Neural progenitor cell (in vitro differentiated cells): ENCODE results near the gene WIPF2. TPM values are rescaled to one million over a fixed set of nuclear protein-coding genes. Genes with fewer than 3 reads are reported as not detected.
A peak's percentile ranks its signal among the peaks of the same experiment; 100 is the strongest.

Experiments used
- DNase-seq: peaks from one replicate; pipeline ENCODE4 v3.0.0-alpha.2; 2016; ENCODE audit warnings: low spot score
- H2AFZ ChIP-seq: fragments of 200-600 bp; sonication (generic); replicated peaks from 2 replicates; pipeline ENCODE4 v1.6.1; 2016; ENCODE audit warnings: antibody characterized with exemption
- H3F3A ChIP-seq: fragments of 200-600 bp; sonication (generic); 2 replicates; pipeline ENCODE4 v1.6.1; 2016; ENCODE audit warnings: antibody characterized with exemption, low read depth
- H3K27ac ChIP-seq: fragments of 200-600 bp; sonication (generic); 2 replicates; pipeline ENCODE4 v1.5.1; 2016; ENCODE audit warnings: mild to moderate bottlenecking
- H3K27me3 ChIP-seq: fragments of 200-600 bp; sonication (generic); 2 replicates; pipeline ENCODE4 v1.6.1; 2016; ENCODE audit warnings: mild to moderate bottlenecking, moderate library complexity
- H3K36me3 ChIP-seq: fragments of 200-600 bp; sonication (generic); 2 replicates; pipeline ENCODE4 v1.5.1; 2016
- H3K4me1 ChIP-seq: fragments of 200-600 bp; sonication (generic); 2 replicates; pipeline ENCODE4 v1.6.1; 2016; ENCODE audit warnings: mixed run types
- H3K4me2 ChIP-seq: fragments of 200-600 bp; sonication (generic); 2 replicates; pipeline ENCODE4 v1.6.1; 2016
- H3K4me3 ChIP-seq: fragments of 200-600 bp; sonication (generic); 2 replicates; pipeline ENCODE4 v1.5.1; 2016
- H3K79me2 ChIP-seq: fragments of 200-600 bp; sonication (generic); 2 replicates; pipeline ENCODE4 v1.6.1; 2016; ENCODE audit warnings: low read depth
- H3K9ac ChIP-seq: fragments of 200-600 bp; sonication (generic); 2 replicates; pipeline ENCODE4 v1.6.1; 2016
- H3K9me3 ChIP-seq: fragments of 200-600 bp; sonication (generic); 2 replicates; pipeline ENCODE4 v1.5.1; 2016; ENCODE audit warnings: low read depth
- H4K20me1 ChIP-seq: fragments of 200-600 bp; sonication (generic); 2 replicates; pipeline ENCODE4 v1.6.1; 2016; ENCODE audit warnings: low read depth
- H3K27ac Mint-ChIP-seq: 3 replicates; pipeline ENCODE4 v1.8.0; 2021; ENCODE audit warnings: mixed read lengths
- H3K27me3 Mint-ChIP-seq: 2 replicates; pipeline ENCODE4 v1.8.0; 2022; ENCODE audit warnings: low read depth, mild to moderate bottlenecking, inconsistent platforms, moderate library complexity, mixed read lengths; ENCODE audit not compliant: insufficient read depth
- H3K36me3 Mint-ChIP-seq: 3 replicates; pipeline ENCODE4 v1.8.0; 2021; ENCODE audit warnings: mixed read lengths
- H3K4me1 Mint-ChIP-seq: 3 replicates; pipeline ENCODE4 v1.8.0; 2021; ENCODE audit warnings: mixed read lengths
- H3K4me3 Mint-ChIP-seq: 3 replicates; pipeline ENCODE4 v1.8.0; 2021; ENCODE audit warnings: mild to moderate bottlenecking, moderate library complexity, mixed read lengths
- H3K9me3 Mint-ChIP-seq: 3 replicates; pipeline ENCODE4 v1.8.0; 2020; ENCODE audit warnings: mixed read lengths
- CTCF ChIP-seq: fragments of 200-600 bp; sonication (generic); IDR thresholded peaks from 2 replicates; pipeline ENCODE4 v1.5.1; 2017; ENCODE audit warnings: antibody characterized with exemption, mild to moderate bottlenecking
- EZH2 ChIP-seq: fragments of 200-600 bp; sonication (generic); IDR thresholded peaks from 2 replicates; pipeline ENCODE4 v1.6.1; 2017; ENCODE audit warnings: antibody characterized with exemption, mild to moderate bottlenecking, moderate library complexity
- EZH2phosphoT487 ChIP-seq: fragments of 200-600 bp; sonication (generic); IDR thresholded peaks from 2 replicates; pipeline ENCODE4 v1.6.1; 2017; ENCODE audit warnings: antibody characterized with exemption
- total RNA-seq: library from RNA; depleted of rRNA; stranded (reverse); fragments of >200 nt; gene quantifications from 2 replicates; pipeline ENCODE4 v1.2.3, GENCODE V29; 2015; ENCODE audit warnings: low replicate concordance

Gene WIPF2
- total RNA-seq, 1 donor from 2014 or later = 6.8 TPM

- Histone ChIP-seq H3K4me1 (peaks cover 14% of the 10 kb centered on the region), H3K4me2 (no peak overlapping the region), H3K36me3 (no peaks in the 10 kb centered on the region), H3K4me3 (no peak overlapping the region), H3K27me3 (peaks cover 10% of the 10 kb centered on the region), H3K27ac (no peak overlapping the region), H3F3A (peaks cover 3% of the 10 kb centered on the region), H3K9me3 (no peaks in the 10 kb centered on the region), H3K9ac (no peak overlapping the region), H4K20me1 (peaks cover 73% of the 10 kb centered on the region), H2AFZ (no peak overlapping the region), H3K79me2 (peaks cover 21% of the 10 kb centered on the region)
- peaks cover 4% of the 10 kb centered on the region for H3K27me3 Mint-ChIP-seq
- H3K4me1 Mint-ChIP-seq = peaks cover 48% of the 10 kb centered on the region
- no peaks in the 10 kb centered on the region for H3K9me3 Mint-ChIP-seq
- H3K4me3 Mint-ChIP-seq = peak overlapping the region; percentile 71
- no peak for DNase-seq
- no peaks in the 10 kb centered on the region for H3K36me3 Mint-ChIP-seq
- peak overlapping the region; percentile 88 for H3K27ac Mint-ChIP-seq
- TF ChIP-seq EZH2phosphoT487 (no peak), CTCF (no peak), EZH2 (no peak)
These were observed 103.5 kb downstream of the WIPF2 start for GRCh38 chr17:40322358-40323315.

GRCh38 chr17:40323391-40324381 lies 104.6 kb downstream of the WIPF2 start:
- H3K9ac ChIP-seq = no peak overlapping the region
- peaks cover 24% of the 10 kb centered on the region for H3K79me2 ChIP-seq
- no peak overlapping the region for H3K4me2 ChIP-seq
- no peak overlapping the region for H3K27ac ChIP-seq
- H3K4me3 ChIP-seq = no peak overlapping the region
- H2AFZ ChIP-seq = no peak overlapping the region
- Mint-ChIP-seq H3K4me1 (peaks cover 46% of the 10 kb centered on the region), H3K27ac (peak overlapping the region; percentile 88), H3K27me3 (peaks cover 2% of the 10 kb centered on the region), H3K4me3 (no peak overlapping the region), H3K9me3 (no peaks in the 10 kb centered on the region), H3K36me3 (no peaks in the 10 kb centered on the region)
- no peaks in the 10 kb centered on the region for H3F3A ChIP-seq
- H3K9me3 ChIP-seq = no peaks in the 10 kb centered on the region
- TF ChIP-seq EZH2 (no peak), EZH2phosphoT487 (no peak), CTCF (no peak)
- DNase-seq = no peak
- H4K20me1 ChIP-seq = peaks cover 80% of the 10 kb centered on the region
- no peaks in the 10 kb centered on the region for H3K36me3 ChIP-seq
- peaks cover 6% of the 10 kb centered on the region for H3K27me3 ChIP-seq
- peaks cover 13% of the 10 kb centered on the region for H3K4me1 ChIP-seq

GRCh38 chr17:40325156-40326013 lies 106.3 kb downstream of the WIPF2 start:
- H3K27ac ChIP-seq = no peak overlapping the region
- no peak for TF ChIP-seq EZH2phosphoT487
- TF ChIP-seq EZH2 = no peak
- no peak for TF ChIP-seq CTCF
- no peaks in the 10 kb centered on the region for H3K9me3 Mint-ChIP-seq
- H3K4me3 Mint-ChIP-seq = no peak overlapping the region
- peaks cover 15% of the 10 kb centered on the region for H3K79me2 ChIP-seq
- H3F3A ChIP-seq = no peaks in the 10 kb centered on the region
- H3K27me3 Mint-ChIP-seq = peaks cover 2% of the 10 kb centered on the region
- no peak overlapping the region for H3K4me3 ChIP-seq
- no peak overlapping the region for H3K9ac ChIP-seq
- peaks cover 70% of the 10 kb centered on the region for H4K20me1 ChIP-seq
- H3K4me1 ChIP-seq = peaks cover 13% of the 10 kb centered on the region
- H3K36me3 ChIP-seq = no peaks in the 10 kb centered on the region
- H3K27me3 ChIP-seq = no peaks in the 10 kb centered on the region
- no peak overlapping the region for H3K27ac Mint-ChIP-seq
- no peak overlapping the region for H3K4me2 ChIP-seq
- H3K36me3 Mint-ChIP-seq = no peaks in the 10 kb centered on the region
- H3K9me3 ChIP-seq = no peaks in the 10 kb centered on the region
- H3K4me1 Mint-ChIP-seq = peaks cover 33% of the 10 kb centered on the region
- DNase-seq = no peak
- no peak overlapping the region for H2AFZ ChIP-seq
